HG02588 (cell line): ENCODE measurements around the gene TRANK1.
A peak's percentile ranks its signal among the peaks of the same experiment; 100 is the strongest.

Source experiments
- ATAC-seq: cut with Tn5 transposase; IDR thresholded peaks from one replicate; pipeline ENCODE4 v1.9.1; 2021; ENCODE audit warnings: mild to moderate bottlenecking, moderate library complexity; ENCODE audit not compliant: unreplicated experiment

Gene TRANK1

DNA sequence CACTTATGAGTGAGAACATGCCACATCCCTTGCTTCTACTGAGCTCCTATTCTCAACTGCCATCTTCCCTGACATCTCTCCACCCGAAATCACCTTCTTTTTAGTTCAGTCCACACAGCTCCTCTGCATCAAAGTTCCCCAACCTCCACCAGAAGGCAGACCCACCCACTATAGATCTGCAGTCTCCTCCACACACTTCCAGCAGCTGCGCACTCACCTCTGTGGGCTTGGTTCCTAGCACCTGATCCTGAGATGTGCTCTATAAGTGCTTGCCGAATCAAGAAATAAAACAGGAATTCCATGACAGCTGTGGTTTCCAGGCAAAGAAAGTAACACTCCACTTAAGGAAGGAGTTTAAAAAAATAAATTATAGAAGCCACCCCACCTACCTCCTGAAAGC, 85.4 kb downstream of the TRANK1 start:
- ATAC-seq, result no peak

DNA sequence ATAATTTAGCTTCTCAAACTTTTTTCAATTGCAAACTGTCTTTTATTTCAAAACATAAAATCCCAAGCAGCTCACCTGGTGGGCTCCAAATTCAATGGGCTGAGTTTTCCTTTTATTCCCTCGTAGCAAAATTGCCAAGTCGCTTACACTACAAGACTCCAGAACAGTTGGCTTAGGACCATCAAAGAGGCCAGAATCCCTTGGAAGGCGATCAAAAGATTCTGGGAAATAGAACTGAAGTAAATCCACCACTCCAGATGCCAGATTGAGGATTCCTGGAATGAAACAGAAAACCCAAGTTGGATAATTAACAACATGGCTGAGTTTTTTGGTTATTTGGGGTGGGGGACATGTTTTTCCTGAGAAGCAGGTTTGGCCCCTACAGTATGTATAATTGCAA, 92.8 kb downstream of the TRANK1 start:
- ATAC-seq, result no peak

DNA sequence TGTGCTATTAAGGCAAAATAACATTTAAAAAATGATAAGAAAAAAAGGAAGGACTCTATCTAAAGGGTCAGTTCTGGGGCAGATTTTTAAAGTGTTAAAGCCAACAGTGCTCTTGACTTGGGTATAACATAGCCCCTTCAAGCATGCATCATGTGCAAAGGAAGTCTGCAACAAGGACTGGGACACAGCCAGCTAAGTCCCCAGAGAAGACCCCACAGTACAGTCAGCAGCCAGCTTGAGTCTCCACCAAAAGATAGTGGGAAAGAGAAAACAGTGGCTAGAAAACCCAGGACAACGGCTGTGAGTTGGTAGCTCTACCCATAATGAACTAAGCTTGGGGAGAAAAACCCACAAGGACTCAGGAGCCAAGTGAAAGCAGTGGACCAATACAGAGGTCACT, 94.1 kb downstream of the TRANK1 start:
- ATAC-seq, result no peak

DNA sequence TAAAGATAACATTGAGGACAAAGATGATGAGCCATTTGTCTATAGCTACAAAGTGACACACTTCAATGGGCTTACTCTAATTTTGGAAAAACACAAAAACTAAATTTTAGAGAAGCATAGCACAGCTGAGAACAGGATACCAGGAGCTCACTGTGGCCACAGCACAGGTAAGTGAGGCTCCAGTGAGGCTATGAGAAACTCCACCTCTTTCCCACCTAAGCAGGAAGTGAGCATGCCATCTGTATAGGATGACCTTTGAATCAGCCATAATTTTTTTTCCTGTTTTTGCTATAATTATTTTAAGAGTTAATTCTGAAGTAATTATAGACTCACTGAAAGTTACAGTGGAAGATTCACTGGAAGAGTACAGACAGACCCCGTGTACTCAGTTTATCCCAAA, 98.4 kb downstream of the TRANK1 start:
- ATAC-seq, result no peak

DNA sequence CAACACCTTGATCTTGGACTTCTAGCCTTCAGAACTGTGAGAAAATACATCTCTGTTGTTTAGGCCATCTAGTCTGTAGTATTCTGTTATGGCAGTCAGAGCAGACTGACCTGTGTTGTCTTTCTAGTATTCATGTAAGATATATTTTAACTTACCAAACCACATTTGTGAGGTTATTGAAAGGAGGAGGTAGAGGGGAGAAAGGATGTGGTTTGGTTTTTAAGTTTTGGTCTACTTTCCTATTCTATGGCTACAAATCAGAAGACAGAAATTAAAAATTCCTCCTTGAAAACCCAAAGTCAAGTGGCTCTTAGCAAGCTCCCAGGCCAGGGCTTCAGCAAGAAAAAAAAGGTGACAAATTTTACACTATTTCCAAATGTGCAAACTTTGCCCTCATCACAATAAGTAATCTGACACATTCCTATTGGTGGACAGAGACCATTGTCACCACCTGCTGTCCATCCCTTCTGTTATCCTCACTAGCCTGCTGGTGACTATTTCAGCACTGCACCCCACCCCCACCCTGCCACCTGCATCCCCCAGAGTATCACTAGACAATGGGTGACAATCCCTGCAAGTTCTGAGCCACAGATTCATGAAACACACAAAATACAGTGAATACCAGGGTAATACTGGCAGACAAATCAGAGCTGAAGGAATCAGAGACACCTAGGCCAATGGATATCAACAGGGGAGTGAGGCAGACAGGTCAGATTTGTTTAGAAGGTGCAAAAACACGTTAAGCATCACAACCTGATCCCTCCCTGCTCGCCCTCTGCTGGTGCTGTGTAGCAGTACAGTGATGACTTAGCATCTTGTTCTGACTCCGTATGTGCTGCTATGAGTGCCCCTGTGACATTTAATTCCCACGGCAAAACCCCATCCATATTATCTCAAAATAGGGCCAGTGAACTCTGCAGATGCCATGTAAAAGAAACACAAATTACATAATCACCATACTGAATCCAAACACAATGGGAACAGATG, 101.5 kb downstream of the TRANK1 start:
- ATAC-seq, result peak; percentile 76

DNA sequence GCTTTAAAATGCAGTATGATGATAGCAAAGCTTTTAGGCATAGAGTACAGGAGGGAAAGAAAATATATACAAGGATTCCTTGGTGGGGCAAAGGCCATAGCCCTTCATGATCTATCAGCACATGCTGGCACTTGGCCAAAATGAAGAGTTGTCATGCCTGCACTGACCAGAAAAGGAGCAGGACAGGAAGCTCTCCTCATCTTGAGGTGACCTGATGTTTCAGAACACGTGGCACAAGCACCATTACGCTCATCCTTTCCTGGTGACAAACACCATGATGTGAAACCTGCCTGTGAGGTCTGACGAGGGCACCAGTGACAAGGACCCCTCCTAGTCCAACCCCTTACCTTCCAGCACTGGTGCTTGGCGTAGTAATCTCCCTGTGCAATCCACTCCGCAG, 102.6 kb downstream of the TRANK1 start:
- ATAC-seq, result no peak

DNA sequence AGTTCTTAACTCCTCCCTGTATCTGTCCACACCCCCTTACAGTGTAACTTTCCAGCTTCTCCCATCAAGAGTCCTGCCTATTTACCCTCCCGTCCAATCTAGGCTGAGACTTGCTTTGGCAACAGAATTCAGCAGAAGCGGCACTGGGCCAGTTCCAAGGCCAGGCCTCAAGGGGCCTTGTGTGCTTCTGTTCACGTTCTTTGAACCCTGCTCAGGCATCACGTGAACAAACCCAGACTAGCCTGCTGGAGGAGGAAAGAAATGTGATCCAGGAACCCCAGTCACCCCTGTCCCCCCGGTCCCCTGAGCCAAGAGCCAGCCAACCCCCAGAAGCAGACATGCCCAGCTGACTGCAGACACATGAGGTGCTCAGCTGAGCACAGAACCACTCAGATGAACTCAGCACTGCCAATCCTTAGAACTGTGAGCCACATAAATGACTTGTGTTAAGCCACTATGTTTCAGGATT, 104.4 kb downstream of the TRANK1 start:
- no peak for ATAC-seq

DNA sequence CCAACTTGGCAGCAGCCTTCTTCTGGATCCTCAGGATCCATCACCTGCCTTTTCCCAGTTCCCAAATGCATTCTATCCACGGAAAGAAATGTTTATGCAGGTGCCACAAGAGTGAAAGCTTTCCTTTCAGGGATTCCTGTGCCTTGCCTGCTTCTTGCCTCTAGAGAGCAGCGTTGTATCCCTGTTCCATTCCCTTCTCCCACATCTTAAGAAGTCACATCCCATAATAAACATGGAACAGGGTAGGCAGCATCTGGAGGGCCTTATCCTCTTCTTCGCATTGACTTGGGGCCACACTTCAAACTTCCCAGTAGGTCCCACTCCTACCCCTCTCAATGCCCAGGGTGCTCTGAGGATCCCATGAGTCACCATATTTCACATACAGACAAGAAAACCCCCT, 107.8 kb downstream of the TRANK1 start:
- ATAC-seq, result no peak

DNA sequence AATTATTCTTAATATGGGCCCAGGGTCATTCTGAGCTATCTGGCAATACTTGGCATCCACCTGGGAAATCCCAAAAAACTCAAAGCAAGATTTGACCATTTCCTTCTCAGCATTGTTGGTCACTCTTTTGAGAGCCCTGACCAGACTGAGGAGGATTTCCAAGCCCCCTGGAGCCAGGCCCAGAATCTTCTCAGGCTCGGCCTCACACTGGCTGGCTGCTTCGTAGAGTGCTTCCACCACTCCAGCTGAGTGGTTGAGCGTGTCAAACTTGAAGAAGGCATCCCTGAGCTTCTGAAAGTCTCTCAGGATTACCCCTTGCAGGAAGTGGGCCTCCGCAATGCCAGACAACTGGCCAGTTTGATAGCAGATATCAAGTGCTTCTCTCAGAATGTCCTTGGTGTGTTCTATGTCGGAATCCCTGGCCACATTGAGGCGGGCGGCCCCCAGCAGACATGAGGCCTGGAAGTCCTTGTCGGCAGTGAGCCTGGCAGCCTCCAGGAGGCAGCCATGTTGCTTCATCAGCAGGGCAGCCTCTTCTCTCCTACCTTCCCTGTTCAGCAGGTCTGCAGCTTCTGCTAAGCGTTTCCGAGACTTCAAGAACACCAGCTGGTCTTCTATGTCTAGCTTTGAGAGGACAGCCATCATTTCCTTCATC, 111.6 kb downstream of the TRANK1 start:
- no peak for ATAC-seq

DNA sequence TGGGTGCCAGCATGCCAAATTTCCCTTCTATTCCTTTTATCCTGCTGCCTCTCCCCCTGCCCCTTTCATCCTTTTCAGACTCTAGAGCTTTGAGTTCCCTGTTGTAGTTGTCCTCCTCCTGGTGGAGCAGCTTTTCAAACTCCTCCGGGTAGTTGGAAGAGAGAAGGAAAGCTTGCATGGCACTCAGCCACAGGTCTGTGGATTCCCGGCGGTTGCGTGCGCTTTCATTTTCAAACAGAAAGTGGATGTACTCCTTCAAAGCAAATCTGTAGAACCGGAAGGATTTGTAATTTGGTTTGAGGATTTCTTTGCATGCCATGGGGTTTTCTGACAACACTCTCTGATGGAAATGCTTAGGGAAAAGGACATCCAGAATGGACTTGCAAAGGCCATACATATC, 112.4 kb downstream of the TRANK1 start:
- ATAC-seq, result no peak

DNA sequence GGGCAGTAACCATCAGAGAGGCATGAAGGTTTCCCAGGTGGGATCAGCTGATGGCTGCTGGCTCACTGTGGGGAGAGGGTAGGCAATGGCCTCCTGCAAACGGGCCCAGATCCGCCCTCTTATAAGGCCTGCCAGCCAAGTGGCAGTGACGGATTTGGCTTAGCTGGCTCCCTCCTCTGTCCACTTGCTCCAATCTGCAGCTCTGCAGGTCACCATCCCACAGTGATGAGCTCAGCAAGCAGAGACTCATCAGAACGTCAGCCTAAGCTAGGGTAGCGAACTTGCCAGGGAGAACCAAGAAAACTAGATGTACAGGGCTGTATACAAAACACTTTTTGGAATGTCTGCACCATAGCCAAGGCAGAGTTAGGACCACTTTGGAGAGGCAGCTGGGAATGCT, 117.7 kb downstream of the TRANK1 start:
- ATAC-seq, result no peak

DNA sequence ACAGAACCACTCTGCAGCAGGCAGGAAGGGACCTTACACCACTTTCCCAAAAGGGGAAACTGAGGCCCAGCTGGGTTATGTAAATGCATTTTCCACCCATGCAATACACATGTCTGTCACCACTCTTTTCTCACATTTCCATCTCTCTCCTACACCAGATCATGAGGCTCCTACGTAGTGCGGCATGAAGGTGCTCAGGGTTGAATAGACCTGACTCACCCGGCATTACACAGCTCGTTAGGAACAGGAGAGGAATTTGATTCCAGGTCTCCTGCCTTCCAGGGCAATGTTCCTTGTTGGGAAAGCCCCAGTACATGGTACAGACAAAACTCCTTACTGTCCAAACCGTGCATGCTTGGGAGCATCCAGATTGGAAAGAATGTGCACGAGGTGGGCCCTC, 118.6 kb downstream of the TRANK1 start:
- ATAC-seq, result no peak

DNA sequence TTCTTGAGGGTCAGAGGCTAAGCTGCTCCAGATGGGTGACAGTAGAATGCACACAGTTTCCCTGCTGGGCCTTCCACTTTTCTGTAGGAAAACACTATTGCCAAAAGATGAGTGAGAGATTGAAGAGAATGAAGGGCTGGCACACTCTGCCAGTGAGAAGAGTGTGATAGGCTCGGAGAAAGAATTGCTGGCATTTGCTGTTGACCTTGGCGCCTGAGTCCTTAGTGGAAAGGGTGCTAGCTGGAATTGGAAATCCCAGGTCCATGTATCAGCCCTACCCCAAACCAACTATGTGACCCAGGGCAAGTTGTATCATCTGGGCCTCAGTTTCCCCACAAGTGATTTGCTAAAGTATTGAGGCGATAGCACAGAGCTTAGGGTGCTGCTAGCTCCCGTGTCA, 120.4 kb downstream of the TRANK1 start:
- ATAC-seq, result no peak

DNA sequence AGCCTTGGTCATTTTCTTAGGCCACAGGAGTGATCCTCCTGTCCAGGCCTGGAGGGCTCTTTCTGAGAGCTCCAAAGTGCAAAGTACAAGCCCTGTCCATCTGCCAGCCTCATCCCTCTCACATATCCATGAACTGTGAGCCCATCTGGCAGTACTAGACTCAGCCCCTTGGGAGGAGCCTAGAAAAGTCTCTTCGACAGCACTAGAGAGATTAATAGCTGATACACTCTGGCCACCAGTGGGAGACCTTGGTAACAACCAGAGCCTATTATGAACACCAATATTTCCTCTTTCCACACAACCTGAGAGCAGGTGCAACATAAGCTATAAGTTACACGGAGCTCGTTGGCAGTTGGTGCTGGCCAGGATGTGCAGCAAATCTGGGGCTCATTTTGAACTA, 121.0 kb downstream of the TRANK1 start:
- ATAC-seq, result no peak

DNA sequence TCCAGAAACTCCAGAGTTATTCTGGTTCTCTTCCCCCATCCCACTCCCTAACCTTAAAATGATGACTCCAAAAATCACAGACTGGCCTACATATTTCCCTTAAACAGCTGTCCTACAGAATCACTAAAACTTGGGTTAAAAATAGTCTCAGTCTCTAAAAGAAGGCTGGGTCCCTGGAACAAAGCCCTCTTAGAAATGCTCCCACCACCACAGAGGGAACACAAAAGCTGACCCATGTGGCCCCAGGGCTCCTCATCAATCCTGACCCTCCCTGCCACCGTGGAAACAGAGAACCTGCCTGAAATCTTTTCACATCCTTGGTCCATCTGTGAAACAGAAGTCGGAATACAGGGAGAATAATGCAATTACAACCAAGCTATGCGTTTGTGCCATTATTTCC, 124.8 kb downstream of the TRANK1 start:
- no peak for ATAC-seq

DNA sequence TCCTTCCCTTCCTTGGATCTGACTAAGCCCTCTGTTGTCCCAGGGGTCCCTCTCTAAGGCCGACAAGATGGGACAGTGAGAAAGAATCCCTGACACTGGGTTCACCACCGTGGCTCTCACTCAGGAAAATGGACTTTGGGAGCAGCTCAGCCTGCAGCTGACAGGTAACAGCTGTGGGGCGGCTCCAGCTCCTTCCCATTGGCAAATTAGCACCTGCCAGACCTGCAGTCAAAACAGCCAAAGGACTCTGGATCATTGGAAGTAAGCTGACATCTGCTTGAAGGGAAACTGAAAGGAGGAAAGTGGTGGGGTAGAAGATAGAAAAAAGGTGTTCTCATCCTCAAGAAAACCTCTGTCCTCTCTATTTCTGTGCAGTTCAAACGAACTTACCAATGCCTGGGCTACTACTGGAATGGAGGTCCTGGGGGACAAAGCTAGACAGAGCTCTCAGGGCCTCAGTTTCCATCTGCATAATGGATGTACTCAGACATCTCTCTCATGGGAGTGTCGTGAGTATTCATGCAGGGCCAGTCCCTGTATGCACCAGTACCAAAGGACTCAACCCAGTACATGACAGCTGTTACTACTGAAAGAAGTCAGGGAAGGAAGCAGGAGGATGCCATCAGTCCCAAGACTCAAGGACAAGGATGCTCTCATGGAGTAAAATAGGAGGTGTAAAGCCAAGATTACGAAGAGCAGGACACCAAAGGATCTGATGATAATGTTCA, 126.9 kb downstream of the TRANK1 start:
- no peak for ATAC-seq

DNA sequence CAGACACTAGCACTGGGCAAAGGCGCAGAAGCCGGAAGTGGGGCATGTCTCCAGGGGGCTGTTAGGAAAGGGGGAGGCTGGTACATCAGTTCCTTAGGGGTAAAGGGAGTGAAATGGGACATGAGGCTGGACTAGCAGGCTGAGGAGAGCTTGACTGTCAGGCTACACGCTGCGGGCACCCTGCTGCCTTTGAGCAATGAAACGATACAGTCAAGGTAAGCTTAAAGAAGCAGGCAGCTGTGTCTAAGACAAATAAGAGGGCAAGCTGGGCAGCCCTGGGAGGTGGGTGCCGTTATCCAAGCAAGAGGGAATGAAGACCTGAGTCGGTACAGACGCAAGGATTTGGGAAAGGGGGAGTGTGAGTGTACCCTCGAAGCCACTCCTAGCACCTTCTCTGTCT, 129.5 kb downstream of the TRANK1 start:
- ATAC-seq, result no peak

DNA sequence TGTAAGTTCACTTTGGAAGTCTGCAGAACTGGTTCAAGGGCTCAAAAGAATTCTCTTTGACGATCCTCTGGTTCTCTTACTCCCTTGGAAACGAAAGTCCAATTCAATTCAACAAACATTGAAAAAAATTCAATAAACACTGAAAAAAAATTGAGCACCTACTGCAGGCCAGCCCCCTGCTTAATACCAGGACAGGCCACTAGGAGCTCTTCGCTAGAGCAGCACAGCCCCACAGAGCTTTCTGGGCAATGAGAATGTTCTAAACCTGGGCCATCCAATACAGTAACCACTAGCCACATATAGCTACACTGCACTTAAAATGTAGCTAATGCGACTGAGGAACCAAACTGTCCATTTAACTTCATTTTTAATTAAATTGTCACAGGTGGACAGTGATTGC, 130.1 kb downstream of the TRANK1 start:
- no peak for ATAC-seq

DNA sequence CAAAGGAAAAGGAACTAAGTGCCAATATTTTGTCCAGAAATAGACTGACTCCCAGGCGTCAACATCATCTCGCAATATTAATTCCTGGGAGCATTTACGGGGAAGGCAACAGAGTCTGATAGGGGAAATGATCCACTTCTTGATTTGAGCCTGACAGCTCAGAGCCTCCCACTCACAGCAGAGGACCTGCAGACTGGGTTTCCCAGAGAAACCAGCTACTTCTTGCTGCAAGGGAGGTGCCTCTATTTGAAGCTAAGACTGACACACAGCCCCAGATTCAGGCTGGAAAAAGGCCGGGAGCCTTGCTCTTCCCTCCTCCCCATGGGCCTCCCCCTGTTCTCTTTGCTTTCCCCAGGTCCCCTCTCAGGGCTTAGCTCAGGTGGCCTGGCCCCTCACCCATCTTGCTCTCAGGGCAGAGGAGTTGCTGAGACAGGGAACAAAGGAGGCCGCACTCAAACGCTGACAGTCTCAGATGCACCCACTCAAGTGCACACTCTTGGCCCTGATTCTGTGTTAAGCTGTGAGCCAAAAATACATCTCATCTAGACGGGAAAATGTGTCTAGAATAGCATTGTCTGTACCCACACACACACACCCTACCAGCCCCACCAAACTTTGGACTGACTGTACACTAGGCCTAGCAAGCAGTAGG, 130.7 kb downstream of the TRANK1 start:
- no peak for ATAC-seq

DNA sequence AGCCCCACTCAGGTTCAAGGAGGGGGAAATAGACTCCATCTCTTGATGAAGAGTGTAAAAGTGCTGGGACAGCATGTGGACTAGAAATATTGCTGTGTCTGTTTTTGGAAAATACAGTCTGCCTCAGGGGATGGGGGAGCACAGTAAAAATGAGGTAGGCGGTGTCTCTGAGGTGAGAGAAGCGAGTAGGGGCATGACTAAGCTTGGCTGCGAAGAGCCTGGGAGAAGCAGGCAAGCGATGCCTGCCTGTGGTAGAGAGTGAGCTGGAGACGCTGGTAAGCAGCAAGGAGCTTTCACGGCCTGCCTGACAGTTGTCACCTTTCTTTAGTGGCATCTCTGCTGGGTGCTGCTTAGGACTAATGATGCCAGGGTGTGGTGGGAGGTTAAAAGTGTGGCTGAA, 131.5 kb downstream of the TRANK1 start:
- ATAC-seq, result no peak

DNA sequence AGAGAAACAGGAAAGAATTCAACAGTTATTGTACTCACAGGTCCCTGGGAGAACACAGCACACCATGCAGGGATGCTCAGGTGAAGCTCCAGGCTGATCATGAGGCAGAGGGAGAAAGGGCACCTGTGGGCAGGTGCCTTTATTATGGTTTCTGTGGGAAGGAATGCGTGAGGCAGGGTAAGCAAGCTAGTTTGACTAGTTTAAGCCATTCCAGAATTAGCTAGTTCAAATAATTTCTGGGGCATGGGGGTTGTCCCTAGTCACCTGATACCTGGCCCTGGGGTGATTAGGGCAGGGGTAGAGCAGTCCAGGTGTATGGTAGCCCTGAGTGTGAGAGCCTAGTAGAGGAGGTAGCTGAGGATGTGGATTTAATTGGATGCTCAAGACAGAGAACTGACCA, 132.6 kb downstream of the TRANK1 start:
- no peak for ATAC-seq
